Body of pancreas (tissue), 4 donors: ENCODE results near the gene CAMK2B.

Experiments
- CTCF ChIP-seq, 7 experiments: fragments of 450-650 bp in 4 of 7; fragments of 200-600 bp in 3 of 7; sonication (generic) in 3 of 7; IDR thresholded peaks; one replicate each; pipeline ENCODE4 v1.5.1; 2016 to 2019; ENCODE audit warnings: antibody characterized with exemption in 7 of 7
- POLR2A ChIP-seq, 3 donors: fragments of 450-650 bp; IDR thresholded peaks; one replicate each; pipeline ENCODE4 v1.6.1; 2016; ENCODE audit warnings: antibody characterized with exemption in 3 of 3, mild to moderate bottlenecking in 2 of 3

GRCh38 chr7:44292420-44292817 is 33.0 kb downstream of the CAMK2B start:
- TF ChIP-seq POLR2A (IDR thresholded peaks at IDR 0.05) (no peak), CTCF (IDR thresholded peaks at IDR 0.05) (no peak)
